ENCODE results near the gene DNAJA3. TPM values are rescaled to one million over a fixed set of nuclear protein-coding genes. Genes with fewer than 3 reads are reported as not detected.

DNAJA3 gene
- total RNA-seq, 1 experiment from 2014 or later, result 93.3 TPM

- H3K9ac ChIP-seq (ENCODE audit: low read length), result no peak overlapping the region
- DNase-seq (ENCODE audit: low read depth, low spot score) (no peak), ATAC-seq (no peak)
- ChIA-PET CTCF (no interaction called here), POLR2A (no interaction called here), RAD21 (ENCODE audit: low non-redundant PET in 1 of 2, low total read pairs in 2 of 2, uncharacterized antibody in 2 of 2, unreplicated experiment in 2 of 2) (no interaction called here)
- H3K27ac ChIP-seq (ENCODE audit: low read depth, low read length), result no peak overlapping the region
- H3K4me1 ChIP-seq (ENCODE audit: control insufficient read depth in 1 of 2, insufficient read depth in 2 of 2, low read length in 2 of 2), result no peaks in the 10 kb centered on the region
- H3K4me3 ChIP-seq (replicated peaks in 1 of 2; ENCODE audit: low read depth in 1 of 2, low read length in 2 of 2), result no peak overlapping the region
- H3K36me3 ChIP-seq (ENCODE audit: control insufficient read depth in 1 of 2, insufficient read depth in 2 of 2, low read length in 2 of 2), result peaks cover 10 to 63% of the 10 kb centered on the region in 2 experiments
- H3K27me3 ChIP-seq (ENCODE audit: insufficient read depth, low read length), result no peaks in the 10 kb centered on the region
- TF ChIP-seq CBX3 (IDR thresholded peaks at IDR 0.05; ENCODE audit: low read depth) (no peak), REST (IDR thresholded peaks at IDR 0.05; ENCODE audit: low read depth) (peak; percentile 61)
- H2AFZ ChIP-seq (ENCODE audit: low read depth, low read length, poor library complexity, severe bottlenecking), result no peak overlapping the region
- BruUV-seq (replicated peaks), result no TSS peak
- H3K4me2 ChIP-seq (ENCODE audit: low read length), result no peak overlapping the region
- H3K79me2 ChIP-seq (ENCODE audit: insufficient read depth, low read length), result peaks cover 3% of the 10 kb centered on the region; the same call in 1 of the 2 replicates
- no peaks in the 10 kb centered on the region for H4K20me1 ChIP-seq (ENCODE audit: insufficient read depth)
- no peaks in the 10 kb centered on the region for H3K9me2 ChIP-seq (ENCODE audit: insufficient read depth)
- no peaks in the 10 kb centered on the region for H3K9me3 ChIP-seq (ENCODE audit: control insufficient read depth in 1 of 2, insufficient read depth in 1 of 2, low read depth in 1 of 2, low read length in 2 of 2)
- intact Hi-C loops (cut with micrococcal nuclease), result no loop called here
These were observed 29.0 kb downstream of the DNAJA3 start for GRCh38 chr16:4454623-4455022.

- Histone ChIP-seq H4K20me1 (ENCODE audit: insufficient read depth) (no peaks in the 10 kb centered on the region), H2AFZ (ENCODE audit: low read depth, low read length, poor library complexity, severe bottlenecking) (no peak overlapping the region), H3K4me2 (ENCODE audit: low read length) (no peak overlapping the region), H3K9me2 (ENCODE audit: insufficient read depth) (no peaks in the 10 kb centered on the region), H3K4me3 (replicated peaks in 1 of 2; ENCODE audit: low read depth in 1 of 2, low read length in 2 of 2) (no peak overlapping the region), H3K4me1 (ENCODE audit: control insufficient read depth in 1 of 2, insufficient read depth in 2 of 2, low read length in 2 of 2) (no peaks in the 10 kb centered on the region), H3K36me3 (ENCODE audit: control insufficient read depth in 1 of 2, insufficient read depth in 2 of 2, low read length in 2 of 2) (peaks cover 10 to 59% of the 10 kb centered on the region in 2 experiments), H3K27me3 (ENCODE audit: insufficient read depth, low read length) (no peaks in the 10 kb centered on the region), H3K9ac (ENCODE audit: low read length) (no peak overlapping the region), H3K79me2 (ENCODE audit: insufficient read depth, low read length) (peaks cover 3% of the 10 kb centered on the region; the same call in 1 of the 2 replicates), H3K9me3 (ENCODE audit: control insufficient read depth in 1 of 2, insufficient read depth in 1 of 2, low read depth in 1 of 2, low read length in 2 of 2) (no peaks in the 10 kb centered on the region), H3K27ac (ENCODE audit: low read depth, low read length) (no peak overlapping the region)
- ChIA-PET POLR2A (no interaction called here), CTCF (no interaction called here), RAD21 (ENCODE audit: low non-redundant PET in 1 of 2, low total read pairs in 2 of 2, uncharacterized antibody in 2 of 2, unreplicated experiment in 2 of 2) (no interaction called here)
- intact Hi-C loops (cut with micrococcal nuclease), result no loop called here
- no TSS peak for BruUV-seq (replicated peaks)
- DNase-seq (ENCODE audit: low read depth, low spot score) (no peak), ATAC-seq (no peak)
- TF ChIP-seq ZBTB33 (IDR thresholded peaks at IDR 0.05; ENCODE audit: extremely low read depth, insufficient replicate concordance, low read length), result no peak
- TF ChIP-seq SP1 (IDR thresholded peaks at IDR 0.05; ENCODE audit: low read depth), result no peak
- no peak for TF ChIP-seq EZH2 (IDR thresholded peaks at IDR 0.05)
- no peak for TF ChIP-seq CBX3 (IDR thresholded peaks at IDR 0.05; ENCODE audit: low read depth)
- no peak for TF ChIP-seq TCF7L2 (IDR thresholded peaks at IDR 0.05; ENCODE audit: borderline replicate concordance, extremely low read depth, insufficient read depth, insufficient read length)
- no peak for TF ChIP-seq ZFX (IDR thresholded peaks at IDR 0.05)
- TF ChIP-seq ZNF274 (IDR thresholded peaks at IDR 0.05; ENCODE audit: low read depth, low read length), result no peak
- no peak for TF ChIP-seq EGR1 (IDR thresholded peaks at IDR 0.05; ENCODE audit: low read depth)
- TF ChIP-seq SRF (IDR thresholded peaks at IDR 0.05; ENCODE audit: low read depth), result no peak
- TF ChIP-seq CTCF (IDR thresholded peaks at IDR 0.05 in 2 of 3, conservative IDR thresholded peaks at IDR 0.05 in 1 of 3; ENCODE audit: borderline replicate concordance in 1 of 3, insufficient read depth in 1 of 3, low read depth in 2 of 3, low read length in 2 of 3), result no peak
- TF ChIP-seq ELF1 (IDR thresholded peaks at IDR 0.05; ENCODE audit: borderline replicate concordance, low read depth), result no peak
- TF ChIP-seq ATF3 (IDR thresholded peaks at IDR 0.05), result no peak
These were observed 29.4 kb downstream of the DNAJA3 start for GRCh38 chr16:4455081-4455480.
